Bronchial epithelial cell (primary cell): Measurements from ENCODE around the gene CPM. TPM values are rescaled to one million over a fixed set of nuclear protein-coding genes. Genes with fewer than 3 reads are reported as not detected.
"Not testable (repeated sequence)": the region's sequence is repeated elsewhere in the genome, so short reads cannot be mapped to it uniquely, and the experiment has no call there.

Source experiments
- DNase-seq: peaks from one replicate; pipeline ENCODE4 v3.0.0-alpha.2; 2010; ENCODE audit warnings: low read depth
- FAIRE-seq: peaks from 2 replicates; lab custom pipeline; 2011; peaks lifted over from hg19 to GRCh38; lab: Jason Lieb, UNC
- H3K27me3 ChIP-seq: 2 replicates; pipeline ENCODE4 v1.5.1; 2011; ENCODE audit warnings: low read length; ENCODE audit not compliant: control insufficient read depth, insufficient read depth
- H3K36me3 ChIP-seq: 2 replicates; pipeline ENCODE4 v1.5.1; 2011; ENCODE audit warnings: low read length; ENCODE audit not compliant: control insufficient read depth, insufficient read depth
- H3K4me3 ChIP-seq: 2 replicates; pipeline ENCODE4 v1.5.1; 2011; ENCODE audit warnings: mild to moderate bottlenecking, low read depth, low read length, control low read depth
- total RNA-seq: library from RNA; depleted of rRNA; stranded (reverse); fragments of >200 nt; gene quantifications from 2 replicates; pipeline ENCODE4 v1.2.1, GENCODE V29; 2014
- TF ChIP-seq, protein P1 (sequence below): IDR thresholded peaks from 2 replicates; pipeline ENCODE4 v1.5.1; 2011; ENCODE audit warnings: mild to moderate bottlenecking, moderate library complexity, low read length, control low read depth, inconsistent platforms; ENCODE audit not compliant: insufficient read depth, severe bottlenecking

CPM gene
- total RNA-seq, 1 donor from 2014 or later: 7.1 TPM

DNA sequence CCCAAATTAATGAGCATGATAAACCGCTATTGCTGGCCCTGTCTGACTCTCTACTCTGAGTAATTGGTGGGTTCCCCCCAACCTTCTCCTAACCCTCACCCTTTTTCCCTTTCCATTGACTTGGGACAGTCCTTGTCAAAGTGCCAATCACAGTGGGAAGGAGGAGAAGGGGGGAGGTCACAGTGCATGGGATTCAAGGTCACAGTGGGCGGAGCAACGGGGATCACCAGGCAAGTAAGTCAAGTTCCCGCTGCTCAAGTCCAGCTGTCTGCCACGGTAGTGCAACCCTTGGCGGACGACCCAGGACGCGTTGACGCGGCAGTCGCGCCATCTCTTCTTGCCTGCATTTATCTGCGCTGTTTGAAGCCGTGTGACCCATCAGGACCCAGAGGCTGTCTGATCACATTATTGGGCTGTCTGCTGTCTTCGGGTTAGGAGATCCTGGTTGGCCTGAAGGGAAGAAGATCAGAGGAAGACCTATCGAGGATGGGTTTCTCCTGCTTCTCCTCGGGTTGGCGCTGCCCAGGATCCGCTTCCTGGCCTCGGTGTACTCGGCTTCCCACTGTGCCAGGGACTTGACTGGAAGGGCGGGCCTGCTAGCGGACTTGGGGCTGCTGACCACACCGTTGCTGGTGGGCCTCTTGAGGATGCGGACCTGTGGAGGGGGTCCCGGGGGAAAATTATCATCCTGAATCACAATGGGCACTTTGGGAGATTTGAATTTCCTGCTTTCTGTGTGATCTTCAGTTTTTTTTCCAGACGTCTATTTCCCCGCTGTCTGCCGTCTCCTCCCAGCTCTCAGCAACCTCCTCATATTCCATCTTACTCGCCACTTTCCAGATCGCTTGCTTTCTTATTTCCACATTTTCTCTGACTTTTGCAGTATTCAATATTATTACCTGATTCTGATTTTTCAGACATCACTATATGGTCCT lies 128.0 kb downstream of the CPM start:
- TF ChIP-seq, protein P1, sequence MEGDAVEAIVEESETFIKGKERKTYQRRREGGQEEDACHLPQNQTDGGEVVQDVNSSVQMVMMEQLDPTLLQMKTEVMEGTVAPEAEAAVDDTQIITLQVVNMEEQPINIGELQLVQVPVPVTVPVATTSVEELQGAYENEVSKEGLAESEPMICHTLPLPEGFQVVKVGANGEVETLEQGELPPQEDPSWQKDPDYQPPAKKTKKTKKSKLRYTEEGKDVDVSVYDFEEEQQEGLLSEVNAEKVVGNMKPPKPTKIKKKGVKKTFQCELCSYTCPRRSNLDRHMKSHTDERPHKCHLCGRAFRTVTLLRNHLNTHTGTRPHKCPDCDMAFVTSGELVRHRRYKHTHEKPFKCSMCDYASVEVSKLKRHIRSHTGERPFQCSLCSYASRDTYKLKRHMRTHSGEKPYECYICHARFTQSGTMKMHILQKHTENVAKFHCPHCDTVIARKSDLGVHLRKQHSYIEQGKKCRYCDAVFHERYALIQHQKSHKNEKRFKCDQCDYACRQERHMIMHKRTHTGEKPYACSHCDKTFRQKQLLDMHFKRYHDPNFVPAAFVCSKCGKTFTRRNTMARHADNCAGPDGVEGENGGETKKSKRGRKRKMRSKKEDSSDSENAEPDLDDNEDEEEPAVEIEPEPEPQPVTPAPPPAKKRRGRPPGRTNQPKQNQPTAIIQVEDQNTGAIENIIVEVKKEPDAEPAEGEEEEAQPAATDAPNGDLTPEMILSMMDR: no peak
- Histone ChIP-seq H3K4me3 (no peak overlapping the region), H3K36me3 (peaks cover 2% of the 10 kb centered on the region), H3K27me3 (no peaks in the 10 kb centered on the region)
- FAIRE-seq (no peak), DNase-seq (no peak)

DNA sequence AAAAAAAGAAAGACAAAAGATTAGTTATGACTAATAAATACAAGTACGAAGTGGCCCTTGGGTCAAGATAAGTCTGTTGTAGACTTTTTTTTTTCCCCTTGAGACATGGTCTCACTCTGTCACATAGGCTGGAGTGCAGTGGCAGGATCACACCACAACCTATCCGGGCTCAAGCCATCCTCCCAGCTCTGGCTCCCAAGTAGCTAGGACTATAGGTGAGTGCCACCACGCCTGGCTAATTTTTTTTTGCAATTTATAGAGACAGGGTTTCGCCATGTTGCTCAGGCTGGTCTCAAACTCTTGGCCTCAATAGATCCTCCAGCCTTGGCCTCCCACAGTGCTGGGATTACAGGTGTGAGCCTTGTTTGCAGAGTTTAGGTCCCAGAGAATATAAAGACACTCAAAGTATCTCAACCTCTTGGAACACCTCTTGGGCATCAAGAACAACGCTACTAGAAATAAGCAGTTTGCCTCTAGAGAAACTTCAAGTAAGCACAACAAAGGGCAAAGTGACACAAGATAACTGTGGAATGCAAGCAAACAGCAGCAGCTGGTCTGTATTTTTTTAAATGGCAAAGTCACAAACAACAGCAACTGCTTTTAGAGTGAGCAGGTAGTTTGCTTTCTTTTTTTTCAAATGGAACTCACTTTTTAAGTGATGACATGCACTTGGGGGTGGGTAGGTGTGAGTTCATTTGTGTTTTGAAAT lies 128.9 kb downstream of the CPM start:
- DNase-seq: no peak
- Histone ChIP-seq H3K27me3 (no peaks in the 10 kb centered on the region), H3K4me3 (no peak overlapping the region), H3K36me3 (no peaks in the 10 kb centered on the region)
- TF ChIP-seq, protein P1: no peak
- no peak for FAIRE-seq

DNA sequence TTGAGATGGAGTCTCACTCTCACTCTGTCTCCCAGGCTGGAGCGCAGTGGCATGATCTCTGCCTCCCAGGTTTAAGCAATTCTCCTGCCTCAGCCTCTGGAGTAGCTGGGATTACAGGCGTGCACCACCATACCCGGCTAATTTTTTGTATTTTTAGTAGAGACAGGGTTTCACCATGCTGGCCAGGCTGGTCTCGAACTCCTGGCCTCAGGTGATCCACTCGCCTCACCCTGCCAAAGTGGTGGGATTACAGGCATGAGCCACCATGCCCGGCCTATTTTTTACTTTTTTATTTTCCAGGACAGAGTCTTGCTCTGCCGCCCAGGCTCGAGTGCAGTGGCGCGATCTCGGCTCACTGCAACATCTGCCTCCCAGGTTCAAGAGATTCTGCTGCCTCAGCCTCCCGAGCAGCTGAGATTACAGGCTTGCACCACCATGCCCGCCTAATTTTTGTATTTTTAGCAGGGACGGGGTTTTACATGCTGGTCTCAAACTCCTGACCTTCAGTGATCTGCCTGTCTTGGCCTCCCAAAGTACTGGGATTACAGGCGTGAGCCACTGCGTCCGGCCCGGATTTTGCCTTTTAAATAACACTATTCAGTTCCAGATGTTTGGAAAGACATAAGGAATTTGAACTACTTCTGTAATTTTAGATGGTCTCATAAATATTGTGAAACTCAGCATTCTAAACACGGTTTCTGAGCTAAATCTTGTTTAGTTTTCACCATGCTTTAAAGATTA lies 129.9 kb downstream of the CPM start:
- FAIRE-seq, H3K4me3 ChIP-seq, H3K36me3 ChIP-seq, DNase-seq, H3K27me3 ChIP-seq: not testable (repeated sequence)

DNA sequence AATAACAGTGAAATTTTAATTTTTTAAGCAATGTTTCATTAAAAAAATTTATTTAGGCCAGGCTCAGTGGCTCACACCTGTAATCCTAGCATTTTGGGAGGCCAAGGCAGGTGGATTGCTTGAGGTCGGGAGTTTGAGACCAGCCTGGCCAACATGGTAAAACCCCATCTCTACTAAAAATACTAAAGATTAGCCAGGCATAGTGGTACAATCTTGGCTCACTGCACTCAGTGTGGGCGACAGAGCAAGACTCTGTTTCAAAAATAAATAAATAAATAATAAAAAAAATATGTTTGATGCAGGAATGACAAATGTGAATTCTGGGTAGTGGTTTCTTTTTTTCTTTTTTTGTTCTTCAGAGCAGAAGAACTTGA lies 130.6 kb downstream of the CPM start:
- not testable (repeated sequence) for H3K4me3 ChIP-seq, H3K36me3 ChIP-seq, FAIRE-seq, DNase-seq, H3K27me3 ChIP-seq

Other genes with a start within 250 kb of the CPM start
- gene NUP107, start 246.2 kb downstream of the CPM start, total RNA-seq: 24.1 and 28.7 TPM in 2 replicates
- gene SLC35E3, start 187.0 kb downstream of the CPM start, total RNA-seq: 2.7 and 3.2 TPM in 2 replicates
- gene MDM2, start 125.0 kb downstream of the CPM start, total RNA-seq: 116 and 168 TPM in 2 replicates